GM10248 (cell line): ENCODE results near the gene CYP8B1.

ENCODE experiments used
- CTCF ChIA-PET: fragments of 300-600 bp; sonication (Branson Sonifier 250); formaldehyde crosslinking; extraction: SDS; loops from one replicate; lab custom pipeline; 2021; ENCODE audit warnings: antibody characterized with exemption; lab: Yijun Ruan, JAX
- POLR2A ChIA-PET: fragments of 350-650 bp; sonication (Branson Sonifier 250); formaldehyde crosslinking; extraction: SDS; loops from one replicate; lab custom pipeline; 2020; ENCODE audit warnings: antibody characterized with exemption; lab: Yijun Ruan, JAX
- DNase-seq: peaks from one replicate; pipeline ENCODE4 v3.0.0; 2012; ENCODE audit errors: extremely low spot score
- TF ChIP-seq, protein P1 (sequence below): IDR thresholded peaks from 2 replicates; pipeline ENCODE4 v1.5.1; 2012; ENCODE audit warnings: mild to moderate bottlenecking, low read depth; ENCODE audit errors: extremely low read depth, missing control alignments, control extremely low read depth

Gene CYP8B1

DNA sequence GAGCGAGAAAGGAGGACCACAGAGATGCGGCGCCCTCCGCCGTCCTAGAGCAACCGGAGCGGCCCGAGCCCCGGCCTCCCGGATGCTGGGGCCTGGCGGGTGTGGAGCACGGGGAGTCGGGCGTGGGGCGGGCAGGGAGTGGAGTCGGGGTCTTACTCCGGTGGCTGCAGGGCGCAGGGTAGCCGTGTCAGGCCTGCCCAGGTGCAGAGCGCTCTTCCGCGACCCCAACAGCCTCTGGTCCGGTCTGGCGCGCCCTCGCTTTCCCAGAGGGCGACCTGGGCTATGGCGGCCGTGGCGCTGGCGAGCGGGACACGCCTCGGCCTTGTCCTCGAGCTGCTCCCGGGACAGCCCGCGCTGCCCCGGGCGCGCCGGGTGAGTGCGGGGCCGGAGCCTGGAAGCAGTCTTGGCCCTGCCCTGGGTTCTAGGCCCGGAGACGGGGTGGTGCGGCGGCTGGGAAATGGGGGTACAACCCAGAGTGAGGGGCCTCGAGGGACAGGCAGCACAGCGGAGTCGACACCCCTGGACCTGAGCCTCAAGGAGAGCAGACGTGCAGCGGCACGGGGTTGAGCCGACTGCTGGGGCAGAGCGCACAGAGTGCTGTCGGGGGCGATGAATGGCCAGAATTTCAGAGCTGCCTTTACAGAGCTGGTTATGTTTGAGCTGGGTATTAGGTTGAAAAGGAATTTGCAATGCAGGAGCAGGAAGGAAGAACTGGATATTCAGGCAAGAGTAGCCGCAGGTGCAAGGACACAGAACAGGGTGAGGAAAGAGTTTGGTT lies 30.6 kb upstream of the CYP8B1 start, which contains the start of gene ZNF662:
TSS of gene ZNF662 (plus strand) at position 73 of the 778 bp plus-strand sequence. CDS start 1,973 bp downstream, outside the sequence.
- TF ChIP-seq, protein P1, sequence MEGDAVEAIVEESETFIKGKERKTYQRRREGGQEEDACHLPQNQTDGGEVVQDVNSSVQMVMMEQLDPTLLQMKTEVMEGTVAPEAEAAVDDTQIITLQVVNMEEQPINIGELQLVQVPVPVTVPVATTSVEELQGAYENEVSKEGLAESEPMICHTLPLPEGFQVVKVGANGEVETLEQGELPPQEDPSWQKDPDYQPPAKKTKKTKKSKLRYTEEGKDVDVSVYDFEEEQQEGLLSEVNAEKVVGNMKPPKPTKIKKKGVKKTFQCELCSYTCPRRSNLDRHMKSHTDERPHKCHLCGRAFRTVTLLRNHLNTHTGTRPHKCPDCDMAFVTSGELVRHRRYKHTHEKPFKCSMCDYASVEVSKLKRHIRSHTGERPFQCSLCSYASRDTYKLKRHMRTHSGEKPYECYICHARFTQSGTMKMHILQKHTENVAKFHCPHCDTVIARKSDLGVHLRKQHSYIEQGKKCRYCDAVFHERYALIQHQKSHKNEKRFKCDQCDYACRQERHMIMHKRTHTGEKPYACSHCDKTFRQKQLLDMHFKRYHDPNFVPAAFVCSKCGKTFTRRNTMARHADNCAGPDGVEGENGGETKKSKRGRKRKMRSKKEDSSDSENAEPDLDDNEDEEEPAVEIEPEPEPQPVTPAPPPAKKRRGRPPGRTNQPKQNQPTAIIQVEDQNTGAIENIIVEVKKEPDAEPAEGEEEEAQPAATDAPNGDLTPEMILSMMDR, result no peak
- POLR2A ChIA-PET, result no interaction called here
- CTCF ChIA-PET, result interaction anchor here (1.5 kb wide), 1 partner anchor 13 kb away, joined by 3 read pairs; no protein-coding TSS in a partner anchor
- DNase-seq, result no peak

DNA sequence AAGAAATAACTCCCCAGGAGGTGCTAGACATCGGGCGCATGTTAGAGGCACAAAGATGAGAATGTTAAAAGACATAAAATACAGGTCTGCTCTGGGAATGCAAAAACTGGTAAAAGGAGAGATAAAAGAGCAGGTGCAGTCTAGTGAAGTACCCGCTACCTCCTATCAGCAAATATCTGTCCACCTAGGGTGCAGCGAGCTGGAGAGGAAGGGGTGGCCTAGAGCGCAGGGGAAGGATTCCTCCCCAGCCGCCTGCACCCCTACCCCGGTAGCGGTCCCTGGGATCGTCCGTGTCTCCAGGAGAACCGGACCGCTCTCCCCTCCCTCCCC lies 30.0 kb upstream of the CYP8B1 start:
- ChIA-PET POLR2A (interaction anchor here (0.6 kb wide), 1 partner anchor 24 kb away, joined by 4 read pairs; no protein-coding TSS in a partner anchor), CTCF (interaction anchor here (1.5 kb wide), 1 partner anchor 12 kb away, joined by 3 read pairs; no protein-coding TSS in a partner anchor)
- TF ChIP-seq, protein P1, result no peak
- DNase-seq, result no peak

DNA sequence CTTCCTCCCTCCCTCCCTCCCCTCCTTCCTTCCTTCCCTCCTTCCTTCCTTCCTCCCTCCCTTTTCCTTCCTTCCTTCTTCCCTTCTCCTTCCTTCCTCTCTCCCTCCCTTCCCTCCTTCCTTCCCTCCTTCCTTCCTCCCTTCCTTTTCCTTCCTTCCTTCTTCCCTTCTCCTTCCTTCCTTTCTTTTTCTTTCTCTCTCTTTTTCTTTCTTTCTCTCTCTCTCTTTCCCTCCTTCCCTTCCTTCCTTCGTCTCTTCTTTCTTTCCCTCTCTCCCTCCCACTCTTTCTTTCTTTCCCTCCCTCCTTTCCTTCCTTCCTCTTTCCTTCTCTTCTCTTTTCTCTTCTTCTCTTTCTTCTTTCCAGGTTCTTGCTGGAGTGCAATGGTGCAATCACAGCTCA lies 28.4 kb upstream of the CYP8B1 start:
- TF ChIP-seq, protein P1, result no peak
- ChIA-PET POLR2A (no interaction called here), CTCF (no interaction called here)
- no peak for DNase-seq

DNA sequence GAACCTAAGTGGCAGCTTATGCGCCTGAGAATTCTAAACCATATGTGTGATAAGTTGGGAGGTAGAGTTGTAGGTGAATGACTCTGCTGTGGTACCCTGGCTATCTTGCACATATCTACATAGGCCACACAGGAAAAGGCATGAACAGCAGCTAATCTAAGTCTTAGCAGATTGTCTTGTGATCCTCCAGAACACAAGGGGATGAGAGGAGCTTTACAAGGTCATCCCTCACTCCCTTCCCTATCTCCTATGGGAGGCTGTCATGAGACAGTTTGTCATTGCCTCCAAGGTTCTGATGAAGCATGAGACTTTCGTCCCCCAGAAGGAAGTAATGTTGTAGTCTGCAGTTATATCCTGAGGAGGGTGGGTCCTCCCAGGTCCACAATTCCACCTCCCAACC lies 26.6 kb upstream of the CYP8B1 start:
- CTCF ChIA-PET, result interaction anchor here (0.9 kb wide), 1 partner anchor 21 kb away, joined by 3 read pairs; no protein-coding TSS in a partner anchor
- TF ChIP-seq, protein P1, result no peak
- DNase-seq, result no peak
- POLR2A ChIA-PET, result no interaction called here

DNA sequence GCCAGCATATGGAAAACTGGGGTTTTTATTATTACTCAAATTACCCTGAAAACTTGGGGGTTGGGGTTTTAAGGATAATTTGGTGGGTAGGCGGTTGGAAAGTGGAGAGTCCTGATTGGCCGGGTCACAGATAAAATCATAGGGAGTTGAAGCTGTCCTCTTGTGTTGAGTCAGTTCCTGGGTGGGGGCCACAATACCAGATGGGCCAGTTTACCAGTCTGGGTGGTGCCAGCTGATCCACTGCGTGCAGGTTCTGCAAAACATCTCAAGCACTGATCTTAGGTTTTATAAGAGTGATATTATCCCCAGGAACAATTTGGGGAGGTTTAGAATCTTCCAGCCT lies 25.4 kb upstream of the CYP8B1 start:
- no peak for DNase-seq
- POLR2A ChIA-PET, result no interaction called here
- TF ChIP-seq, protein P1, result no peak
- CTCF ChIA-PET, result no interaction called here

DNA sequence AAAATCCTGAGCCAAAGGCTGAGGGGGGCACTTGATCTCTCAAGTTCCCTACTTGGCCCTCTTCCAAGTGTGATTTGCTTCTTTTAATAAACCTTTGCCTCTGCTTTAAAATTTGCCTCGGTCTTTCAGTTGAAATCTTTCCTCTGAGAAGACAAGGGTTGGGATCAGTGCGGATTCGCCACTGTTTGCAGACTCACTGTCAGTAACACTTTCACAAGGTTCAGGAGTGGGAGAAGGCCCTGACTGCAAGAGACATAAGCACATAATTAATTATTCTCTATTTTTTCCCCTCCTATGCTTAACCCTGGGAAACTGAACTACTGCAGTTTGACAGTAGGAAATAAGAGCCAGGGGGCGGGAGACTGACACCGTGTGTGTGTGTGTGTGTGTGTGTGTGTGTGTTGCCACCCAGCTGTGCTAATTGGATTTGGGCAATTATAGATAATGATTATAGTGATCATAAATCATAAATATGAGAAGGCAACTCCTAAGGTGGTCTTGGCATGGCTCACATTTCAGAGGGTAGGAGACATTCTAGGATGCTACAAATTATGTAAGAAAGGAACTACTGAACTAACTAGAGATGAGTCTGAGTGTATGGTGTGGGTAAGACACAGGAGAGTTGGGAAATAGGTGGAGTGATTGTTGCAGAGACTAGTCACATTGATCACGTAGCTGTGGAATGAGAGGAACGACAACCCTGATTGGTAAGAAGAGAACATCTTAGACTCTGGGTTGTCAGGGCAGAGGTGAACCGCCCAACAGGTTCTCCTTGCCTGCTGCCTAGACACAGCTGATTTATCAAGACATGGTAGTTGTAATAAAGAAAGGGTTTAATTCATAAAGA lies 24.8 kb upstream of the CYP8B1 start:
- ChIA-PET CTCF (no interaction called here), POLR2A (no interaction called here)
- TF ChIP-seq, protein P1, result no peak
- DNase-seq, result no peak
